B cell (primary cell): Measurements from ENCODE around the gene SLC25A34. TPM values are rescaled to one million over a fixed set of nuclear protein-coding genes. Genes with fewer than 3 reads are reported as not detected.
A peak's percentile ranks its signal among the peaks of the same experiment; 100 is the strongest.

Experiments
- ATAC-seq: fragments of 200-7000 bp; cut with Tn5 transposase; one replicate; pipeline ENCODE4 v1.10.0; 2021; ENCODE audit warnings: low read depth, mild to moderate bottlenecking, moderate number of reproducible peaks, moderate library complexity
- CTCF ChIA-PET: fragments of 350-600 bp; sonication (Branson Sonifier 250); formaldehyde crosslinking; loops from one replicate; lab custom pipeline; 2021; ENCODE audit warnings: antibody characterized with exemption, inconsistent platforms; lab: Charles Lee
- POLR2A ChIA-PET: fragments of 350-600 bp; sonication (Branson Sonifier 250); formaldehyde crosslinking; loops from one replicate; lab custom pipeline; 2021; ENCODE audit warnings: antibody characterized with exemption; lab: Charles Lee
- DNase-seq: peaks from one replicate; pipeline ENCODE4 v3.0.0; 2013
- H2AFZ ChIP-seq: 2 replicates; pipeline ENCODE4 v1.6.1; 2012; ENCODE audit warnings: mild to moderate bottlenecking, low read depth, low read length; ENCODE audit not compliant: insufficient read depth, poor library complexity, severe bottlenecking
- H3K27ac ChIP-seq, 2 donors: 1 replicate in 1 of 2; 2 replicates in 1 of 2; pipeline ENCODE4 v1.5.1; 2012 to 2013; ENCODE audit warnings: low read length in 2 of 2, mild to moderate bottlenecking in 2 of 2, moderate library complexity in 1 of 2
- H3K27me3 ChIP-seq, 4 experiments: fragments of 200-600 bp in 1 of 4; sonication (generic) in 1 of 4; replicated peaks in 1 of 4; 1 replicate in 2 of 4; 2 replicates in 2 of 4; pipeline versions ENCODE4 v1.6.1 to v1.7.0; 2013 to 2016; ENCODE audit warnings: low read length in 3 of 4, mild to moderate bottlenecking in 2 of 4, mixed read lengths in 1 of 4, moderate library complexity in 1 of 4; ENCODE audit not compliant: insufficient read depth in 4 of 4, control insufficient read depth in 3 of 4; ENCODE audit errors: control extremely low read depth in 1 of 4
- H3K36me3 ChIP-seq, 2 experiments: replicated peaks in 1 of 2; 1 replicate in 1 of 2; 2 replicates in 1 of 2; pipeline versions ENCODE4 v1.6.1 to v1.7.1; 2013; ENCODE audit warnings: low read length in 1 of 2; ENCODE audit not compliant: insufficient read depth in 2 of 2, control insufficient read depth in 1 of 2; ENCODE audit errors: control extremely low read depth in 1 of 2, extremely low read depth in 1 of 2
- H3K4me1 ChIP-seq, 2 donors: fragments of 200-600 bp in 1 of 2; sonication (generic) in 1 of 2; 1 replicate in 1 of 2; 2 replicates in 1 of 2; pipeline versions ENCODE4 v1.5.1 to v1.6.1; 2013 to 2017; ENCODE audit warnings: low read length in 2 of 2; ENCODE audit not compliant: control insufficient read depth in 2 of 2, insufficient read depth in 2 of 2
- H3K4me2 ChIP-seq: replicated peaks from 2 replicates; pipeline ENCODE3; 2012; ENCODE audit warnings: mild to moderate bottlenecking, low read depth, low read length; ENCODE audit not compliant: poor library complexity, severe bottlenecking
- H3K4me3 ChIP-seq, 5 experiments: fragments of 200-600 bp in 1 of 5; sonication (generic) in 1 of 5; 1 replicate in 3 of 5; 2 replicates in 2 of 5; pipeline versions ENCODE4 v1.5.1 to v1.7.0; 2011 to 2016; ENCODE audit warnings: low read length in 4 of 5, mild to moderate bottlenecking in 4 of 5, low read depth in 2 of 5, control low read depth in 1 of 5, moderate library complexity in 1 of 5; ENCODE audit not compliant: insufficient read depth in 1 of 5; ENCODE audit errors: control extremely low read depth in 1 of 5, extremely low read depth in 1 of 5
- H3K79me2 ChIP-seq: fragments of 200-600 bp; sonication (generic); one replicate; pipeline ENCODE4 v1.6.0; 2016; ENCODE audit warnings: low read length; ENCODE audit not compliant: control insufficient read depth, insufficient read depth
- H3K9ac ChIP-seq: fragments of 200-600 bp; sonication (generic); 2 replicates; pipeline ENCODE4 v1.6.1; 2017; ENCODE audit warnings: mild to moderate bottlenecking, low read length, moderate library complexity
- H3K9me3 ChIP-seq, 3 donors: one replicate each; pipeline versions ENCODE4 v1.6.1 to v1.7.1; 2013; ENCODE audit warnings: low read length in 2 of 3; ENCODE audit not compliant: control insufficient read depth in 2 of 3, insufficient read depth in 1 of 3; ENCODE audit errors: control extremely low read depth in 1 of 3
- H4K20me1 ChIP-seq: 2 replicates; pipeline ENCODE4 v1.6.0; 2012; ENCODE audit warnings: mild to moderate bottlenecking, low read length; ENCODE audit not compliant: insufficient read depth, control insufficient read depth, poor library complexity, severe bottlenecking
- H3K27ac Mint-ChIP-seq: one replicate; pipeline ENCODE4 v1.8.0; 2021; ENCODE audit warnings: mixed read lengths
- H3K27me3 Mint-ChIP-seq: one replicate; pipeline ENCODE4 v1.8.0; 2021; ENCODE audit warnings: mixed read lengths
- H3K4me1 Mint-ChIP-seq: one replicate; pipeline ENCODE4 v1.8.0; 2021; ENCODE audit warnings: mixed read lengths
- H3K4me3 Mint-ChIP-seq: one replicate; pipeline ENCODE4 v1.8.0; 2021; ENCODE audit warnings: mixed read lengths
- H3K9me3 Mint-ChIP-seq: one replicate; pipeline ENCODE4 v1.8.0; 2022; ENCODE audit warnings: mixed read lengths; ENCODE audit not compliant: insufficient read depth
- EZH2 ChIP-seq: IDR thresholded peaks from 2 replicates; pipeline ENCODE4 v1.6.1; 2012; ENCODE audit warnings: borderline replicate concordance, low read depth, mild to moderate bottlenecking, moderate library complexity, low read length; ENCODE audit not compliant: insufficient read depth, poor library complexity, severe bottlenecking
- WGBS: methylation state at CpG from one replicate; pipeline ENCODE4 v1.1.5; 2013; ENCODE audit warnings: missing lambda C conversion rate; ENCODE audit not compliant: insufficient coverage; 5-methylcytosine and 5-hydroxymethylcytosine counted together
- intact Hi-C: fragments of 100-400 bp; cut with micrococcal nuclease; formaldehyde crosslinking; loops from one replicate; pipeline ENCODE4 v1.10.0; 2022
- polyA plus RNA-seq: library from polyadenylated mRNA; depleted of rRNA; stranded (reverse); fragments of >200 nt; gene quantifications from 2 replicates; pipeline ENCODE4 v1.2.3, GENCODE V29; 2012
- total RNA-seq, 2 donors: library from RNA; stranded (reverse); fragments of 120-200 nt in 1 of 2; gene quantifications; 1 replicate in 1 of 2; 2 replicates in 1 of 2; pipeline versions ENCODE4 v1.2.3 to v1.2.4, GENCODE V29; 2013 to 2022
- TF ChIP-seq, protein P1 (sequence below): fragments of 200-600 bp; IDR thresholded peaks from one replicate; pipeline ENCODE4 v1.8.0; 2022; ENCODE audit warnings: antibody characterized with exemption, mild to moderate bottlenecking

The SLC25A34 gene
- total and polyA plus RNA-seq, 2 donors (not counting 1 experiment from before 2014, with no cell fraction given): 4.6 to 5.4 TPM

DNA sequence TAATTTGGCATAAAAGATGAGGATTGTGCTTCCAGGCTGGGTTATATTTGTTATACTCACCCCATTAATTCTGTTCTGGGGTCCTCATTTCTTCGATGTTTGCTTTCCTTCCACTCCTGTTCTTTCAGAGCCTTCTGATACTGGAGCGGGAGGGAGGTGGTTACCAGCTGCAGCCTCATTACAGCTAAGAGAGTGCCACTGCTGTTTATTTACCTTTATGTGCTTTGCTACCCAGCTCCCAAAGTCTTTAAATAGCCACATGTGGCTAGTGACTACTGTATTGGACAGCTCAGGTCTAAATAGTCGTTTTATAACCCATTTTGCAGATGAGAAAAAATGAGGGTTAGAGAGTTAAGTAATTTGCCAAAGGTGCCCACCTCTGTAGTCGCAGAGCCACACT is 26.8 kb upstream of the SLC25A34 start:
- no peak overlapping the region for H3K9ac ChIP-seq
- peaks cover 91% of the 10 kb centered on the region for H3K79me2 ChIP-seq
- no peaks in the 10 kb centered on the region for H3K27me3 ChIP-seq
- intact Hi-C loops: no loop called here
- peaks cover 0 to 4% of the 10 kb centered on the region in 2 donors for H3K4me1 ChIP-seq
- Mint-ChIP-seq H3K27me3 (no peaks in the 10 kb centered on the region), H3K4me3 (no peak overlapping the region), H3K27ac (no peak overlapping the region), H3K9me3 (no peaks in the 10 kb centered on the region), H3K4me1 (peaks cover 23% of the 10 kb centered on the region)
- H3K4me3 ChIP-seq: no peak overlapping the region
- H3K9me3 ChIP-seq: no peaks in the 10 kb centered on the region
- H3K36me3 ChIP-seq: peaks cover 0 to 16% of the 10 kb centered on the region in 2 experiments
- peaks cover 77% of the 10 kb centered on the region for H4K20me1 ChIP-seq
- TF ChIP-seq, protein P1, sequence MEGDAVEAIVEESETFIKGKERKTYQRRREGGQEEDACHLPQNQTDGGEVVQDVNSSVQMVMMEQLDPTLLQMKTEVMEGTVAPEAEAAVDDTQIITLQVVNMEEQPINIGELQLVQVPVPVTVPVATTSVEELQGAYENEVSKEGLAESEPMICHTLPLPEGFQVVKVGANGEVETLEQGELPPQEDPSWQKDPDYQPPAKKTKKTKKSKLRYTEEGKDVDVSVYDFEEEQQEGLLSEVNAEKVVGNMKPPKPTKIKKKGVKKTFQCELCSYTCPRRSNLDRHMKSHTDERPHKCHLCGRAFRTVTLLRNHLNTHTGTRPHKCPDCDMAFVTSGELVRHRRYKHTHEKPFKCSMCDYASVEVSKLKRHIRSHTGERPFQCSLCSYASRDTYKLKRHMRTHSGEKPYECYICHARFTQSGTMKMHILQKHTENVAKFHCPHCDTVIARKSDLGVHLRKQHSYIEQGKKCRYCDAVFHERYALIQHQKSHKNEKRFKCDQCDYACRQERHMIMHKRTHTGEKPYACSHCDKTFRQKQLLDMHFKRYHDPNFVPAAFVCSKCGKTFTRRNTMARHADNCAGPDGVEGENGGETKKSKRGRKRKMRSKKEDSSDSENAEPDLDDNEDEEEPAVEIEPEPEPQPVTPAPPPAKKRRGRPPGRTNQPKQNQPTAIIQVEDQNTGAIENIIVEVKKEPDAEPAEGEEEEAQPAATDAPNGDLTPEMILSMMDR: no peak
- no peak for TF ChIP-seq EZH2
- no peak overlapping the region for H3K27ac ChIP-seq
- H3K4me2 ChIP-seq: no peak overlapping the region
- ChIA-PET CTCF (no interaction called here), POLR2A (no interaction called here)
- WGBS: 100% methylated on average over 3 of the region's 4 CpGs
- DNase-seq: no peak
- no peak for ATAC-seq
- H2AFZ ChIP-seq: no peak overlapping the region

DNA sequence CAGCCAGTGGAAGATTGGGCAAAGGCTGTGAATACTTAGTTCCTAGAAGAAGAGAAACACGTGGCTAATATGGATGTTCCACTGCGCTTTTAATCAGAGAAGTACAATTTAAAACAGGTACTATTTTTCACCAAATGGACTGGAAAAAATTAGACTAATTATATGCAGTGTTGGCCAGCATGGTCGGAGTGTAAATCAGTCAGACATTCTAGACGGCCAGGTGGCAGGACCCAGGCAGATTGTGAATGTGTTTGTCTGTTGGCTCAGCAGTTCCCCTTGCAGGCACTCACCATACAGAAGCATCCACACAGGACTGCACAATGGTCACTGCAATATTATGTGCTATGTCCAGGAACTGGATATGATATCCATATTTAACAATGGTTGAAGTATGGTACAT is 23.9 kb upstream of the SLC25A34 start:
- no peaks in the 10 kb centered on the region for H3K9me3 ChIP-seq
- Mint-ChIP-seq H3K4me3 (no peak overlapping the region), H3K27me3 (no peaks in the 10 kb centered on the region), H3K9me3 (no peaks in the 10 kb centered on the region), H3K4me1 (peaks cover 15% of the 10 kb centered on the region), H3K27ac (peak overlapping the region; percentile 67)
- no CpG with 5 or more reads among the region's 4 CpGs for WGBS
- ChIA-PET CTCF (no interaction called here), POLR2A (interaction anchor here (0.7 kb wide), 1 partner anchor 109 kb away, joined by 4 read pairs; no protein-coding TSS in a partner anchor)
- no peaks in the 10 kb centered on the region for H3K27me3 ChIP-seq
- DNase-seq: no peak
- peaks cover 0 to 24% of the 10 kb centered on the region in 2 experiments for H3K36me3 ChIP-seq
- peaks cover 76% of the 10 kb centered on the region for H3K79me2 ChIP-seq
- no peak overlapping the region for H3K4me2 ChIP-seq
- no peak for TF ChIP-seq EZH2
- TF ChIP-seq, protein P1: no peak
- no peak overlapping the region for H3K27ac ChIP-seq
- intact Hi-C loops: no loop called here
- H4K20me1 ChIP-seq: peaks cover 73% of the 10 kb centered on the region
- H2AFZ ChIP-seq: no peak overlapping the region
- peak; percentile 21 for ATAC-seq
- H3K4me1 ChIP-seq: peaks cover 0 to 3% of the 10 kb centered on the region in 2 donors
- H3K4me3 ChIP-seq: no peak overlapping the region
- H3K9ac ChIP-seq: no peak overlapping the region
